GM23338 (cell line): ENCODE results near the gene VPS35.

Experiments used
- CREB1 ChIP-seq: fragments of 250-450 bp; sonication (Bioruptor Pico); IDR thresholded peaks from 2 replicates; pipeline ENCODE4 v1.5.0; 2020; ENCODE audit warnings: low read depth, mild to moderate bottlenecking, moderate library complexity
- EZH2 ChIP-seq: fragments of 200-600 bp; sonication (generic); IDR thresholded peaks from one replicate; pipeline ENCODE4 v1.8.0; 2017; ENCODE audit warnings: antibody characterized with exemption, mild to moderate bottlenecking, low read depth; ENCODE audit not compliant: unreplicated experiment
- JUNB ChIP-seq: IDR thresholded peaks from one replicate; pipeline ENCODE4 v1.6.1; 2016; ENCODE audit warnings: antibody characterized with exemption; ENCODE audit not compliant: unreplicated experiment
- NANOG ChIP-seq: IDR thresholded peaks from 2 replicates; pipeline ENCODE4 v1.6.1; 2016; ENCODE audit warnings: antibody characterized with exemption, borderline replicate concordance
- POLR2AphosphoS5 ChIP-seq: IDR thresholded peaks from 2 replicates; pipeline ENCODE4 v1.6.1; 2016; ENCODE audit warnings: antibody characterized with exemption, low read depth
- TF ChIP-seq, protein P1 (sequence below), 2 experiments: fragments of 200-600 bp in 1 of 2; sonication (generic) in 1 of 2; conservative IDR thresholded peaks; 2 replicates each; pipeline versions ENCODE4 v1.5.1 to v1.6.1; 2016 to 2017; ENCODE audit warnings: antibody characterized with exemption in 2 of 2, low read depth in 2 of 2, mild to moderate bottlenecking in 2 of 2, moderate library complexity in 1 of 2
- TF ChIP-seq, protein P2 (sequence below): IDR thresholded peaks from 2 replicates; pipeline ENCODE4 v1.6.1; 2016; ENCODE audit warnings: antibody characterized with exemption
- TF ChIP-seq, protein P3 (sequence below): IDR thresholded peaks from one replicate; pipeline ENCODE4 v1.6.1; 2018; ENCODE audit warnings: antibody characterized with exemption; ENCODE audit not compliant: unreplicated experiment

- TF ChIP-seq EZH2, result no peak
- TF ChIP-seq, protein P1, sequence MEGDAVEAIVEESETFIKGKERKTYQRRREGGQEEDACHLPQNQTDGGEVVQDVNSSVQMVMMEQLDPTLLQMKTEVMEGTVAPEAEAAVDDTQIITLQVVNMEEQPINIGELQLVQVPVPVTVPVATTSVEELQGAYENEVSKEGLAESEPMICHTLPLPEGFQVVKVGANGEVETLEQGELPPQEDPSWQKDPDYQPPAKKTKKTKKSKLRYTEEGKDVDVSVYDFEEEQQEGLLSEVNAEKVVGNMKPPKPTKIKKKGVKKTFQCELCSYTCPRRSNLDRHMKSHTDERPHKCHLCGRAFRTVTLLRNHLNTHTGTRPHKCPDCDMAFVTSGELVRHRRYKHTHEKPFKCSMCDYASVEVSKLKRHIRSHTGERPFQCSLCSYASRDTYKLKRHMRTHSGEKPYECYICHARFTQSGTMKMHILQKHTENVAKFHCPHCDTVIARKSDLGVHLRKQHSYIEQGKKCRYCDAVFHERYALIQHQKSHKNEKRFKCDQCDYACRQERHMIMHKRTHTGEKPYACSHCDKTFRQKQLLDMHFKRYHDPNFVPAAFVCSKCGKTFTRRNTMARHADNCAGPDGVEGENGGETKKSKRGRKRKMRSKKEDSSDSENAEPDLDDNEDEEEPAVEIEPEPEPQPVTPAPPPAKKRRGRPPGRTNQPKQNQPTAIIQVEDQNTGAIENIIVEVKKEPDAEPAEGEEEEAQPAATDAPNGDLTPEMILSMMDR (conservative IDR thresholded peaks at IDR 0.05; ENCODE audit: low read depth in 2 of 2), result no peak
- TF ChIP-seq, protein P2, sequence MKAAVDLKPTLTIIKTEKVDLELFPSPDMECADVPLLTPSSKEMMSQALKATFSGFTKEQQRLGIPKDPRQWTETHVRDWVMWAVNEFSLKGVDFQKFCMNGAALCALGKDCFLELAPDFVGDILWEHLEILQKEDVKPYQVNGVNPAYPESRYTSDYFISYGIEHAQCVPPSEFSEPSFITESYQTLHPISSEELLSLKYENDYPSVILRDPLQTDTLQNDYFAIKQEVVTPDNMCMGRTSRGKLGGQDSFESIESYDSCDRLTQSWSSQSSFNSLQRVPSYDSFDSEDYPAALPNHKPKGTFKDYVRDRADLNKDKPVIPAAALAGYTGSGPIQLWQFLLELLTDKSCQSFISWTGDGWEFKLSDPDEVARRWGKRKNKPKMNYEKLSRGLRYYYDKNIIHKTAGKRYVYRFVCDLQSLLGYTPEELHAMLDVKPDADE, result no peak
- TF ChIP-seq JUNB, result no peak
- no peak for TF ChIP-seq POLR2AphosphoS5
- TF ChIP-seq NANOG, result no peak
- TF ChIP-seq CREB1 (CRISPR knock-in tag), result no peak
- TF ChIP-seq, protein P3, sequence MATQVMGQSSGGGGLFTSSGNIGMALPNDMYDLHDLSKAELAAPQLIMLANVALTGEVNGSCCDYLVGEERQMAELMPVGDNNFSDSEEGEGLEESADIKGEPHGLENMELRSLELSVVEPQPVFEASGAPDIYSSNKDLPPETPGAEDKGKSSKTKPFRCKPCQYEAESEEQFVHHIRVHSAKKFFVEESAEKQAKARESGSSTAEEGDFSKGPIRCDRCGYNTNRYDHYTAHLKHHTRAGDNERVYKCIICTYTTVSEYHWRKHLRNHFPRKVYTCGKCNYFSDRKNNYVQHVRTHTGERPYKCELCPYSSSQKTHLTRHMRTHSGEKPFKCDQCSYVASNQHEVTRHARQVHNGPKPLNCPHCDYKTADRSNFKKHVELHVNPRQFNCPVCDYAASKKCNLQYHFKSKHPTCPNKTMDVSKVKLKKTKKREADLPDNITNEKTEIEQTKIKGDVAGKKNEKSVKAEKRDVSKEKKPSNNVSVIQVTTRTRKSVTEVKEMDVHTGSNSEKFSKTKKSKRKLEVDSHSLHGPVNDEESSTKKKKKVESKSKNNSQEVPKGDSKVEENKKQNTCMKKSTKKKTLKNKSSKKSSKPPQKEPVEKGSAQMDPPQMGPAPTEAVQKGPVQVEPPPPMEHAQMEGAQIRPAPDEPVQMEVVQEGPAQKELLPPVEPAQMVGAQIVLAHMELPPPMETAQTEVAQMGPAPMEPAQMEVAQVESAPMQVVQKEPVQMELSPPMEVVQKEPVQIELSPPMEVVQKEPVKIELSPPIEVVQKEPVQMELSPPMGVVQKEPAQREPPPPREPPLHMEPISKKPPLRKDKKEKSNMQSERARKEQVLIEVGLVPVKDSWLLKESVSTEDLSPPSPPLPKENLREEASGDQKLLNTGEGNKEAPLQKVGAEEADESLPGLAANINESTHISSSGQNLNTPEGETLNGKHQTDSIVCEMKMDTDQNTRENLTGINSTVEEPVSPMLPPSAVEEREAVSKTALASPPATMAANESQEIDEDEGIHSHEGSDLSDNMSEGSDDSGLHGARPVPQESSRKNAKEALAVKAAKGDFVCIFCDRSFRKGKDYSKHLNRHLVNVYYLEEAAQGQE, result no peak
These were observed 38.2 kb upstream of the VPS35 start for GRCh38 chr16:46727184-46727583.
